Measurements from ENCODE around the gene SERPING1.

DNA sequence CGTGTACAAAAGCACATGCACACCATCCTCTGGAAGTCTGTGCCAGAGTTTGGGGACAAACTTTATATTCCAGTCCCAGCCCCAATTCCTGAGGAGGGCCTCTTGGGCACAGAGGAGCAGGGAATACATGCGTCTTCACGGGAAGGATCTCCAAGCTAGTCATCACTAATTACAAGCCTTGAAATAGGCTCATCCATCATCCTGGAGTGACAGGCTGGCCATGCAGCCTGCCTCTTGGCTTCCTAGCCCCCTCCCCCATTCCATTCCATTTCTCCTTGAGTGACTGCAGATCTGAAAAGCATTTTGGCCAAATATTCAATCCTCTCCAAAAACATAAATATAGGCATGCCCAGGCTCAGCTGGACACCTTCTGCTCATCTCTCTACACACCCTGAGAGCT lies 24.8 kb downstream of the SERPING1 start:
- TF ChIP-seq, protein P1, sequence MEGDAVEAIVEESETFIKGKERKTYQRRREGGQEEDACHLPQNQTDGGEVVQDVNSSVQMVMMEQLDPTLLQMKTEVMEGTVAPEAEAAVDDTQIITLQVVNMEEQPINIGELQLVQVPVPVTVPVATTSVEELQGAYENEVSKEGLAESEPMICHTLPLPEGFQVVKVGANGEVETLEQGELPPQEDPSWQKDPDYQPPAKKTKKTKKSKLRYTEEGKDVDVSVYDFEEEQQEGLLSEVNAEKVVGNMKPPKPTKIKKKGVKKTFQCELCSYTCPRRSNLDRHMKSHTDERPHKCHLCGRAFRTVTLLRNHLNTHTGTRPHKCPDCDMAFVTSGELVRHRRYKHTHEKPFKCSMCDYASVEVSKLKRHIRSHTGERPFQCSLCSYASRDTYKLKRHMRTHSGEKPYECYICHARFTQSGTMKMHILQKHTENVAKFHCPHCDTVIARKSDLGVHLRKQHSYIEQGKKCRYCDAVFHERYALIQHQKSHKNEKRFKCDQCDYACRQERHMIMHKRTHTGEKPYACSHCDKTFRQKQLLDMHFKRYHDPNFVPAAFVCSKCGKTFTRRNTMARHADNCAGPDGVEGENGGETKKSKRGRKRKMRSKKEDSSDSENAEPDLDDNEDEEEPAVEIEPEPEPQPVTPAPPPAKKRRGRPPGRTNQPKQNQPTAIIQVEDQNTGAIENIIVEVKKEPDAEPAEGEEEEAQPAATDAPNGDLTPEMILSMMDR (IDR thresholded peaks at IDR 0.05), result no peak
- TF ChIP-seq POLR2A (IDR thresholded peaks at IDR 0.05), result no peak
